GM12878 (cell line): Measurements from ENCODE around the gene DYNC1LI1. TPM values are rescaled to one million over a fixed set of nuclear protein-coding genes. Genes with fewer than 3 reads are reported as not detected.

Experiments
- CHD4 ChIP-seq: fragments of 200-600 bp; sonication (generic); IDR thresholded peaks from 2 replicates; pipeline ENCODE4 v1.6.1; 2016; ENCODE audit warnings: mild to moderate bottlenecking
- DPF2 ChIP-seq: fragments of 450-650 bp; IDR thresholded peaks from 2 replicates; pipeline ENCODE4 v1.6.1; 2017; ENCODE audit warnings: mild to moderate bottlenecking
- ETV6 ChIP-seq, 2 experiments: fragments of 450-650 bp in 1 of 2; IDR thresholded peaks in 1 of 2; conservative IDR thresholded peaks in 1 of 2; 2 replicates each; pipeline ENCODE4 v1.6.1; 2014; ENCODE audit warnings: antibody characterized with exemption in 1 of 2, borderline replicate concordance in 1 of 2, low read depth in 1 of 2, mild to moderate bottlenecking in 1 of 2, moderate library complexity in 1 of 2
- LARP7 ChIP-seq: fragments of 450-650 bp; IDR thresholded peaks from 2 replicates; pipeline ENCODE4 v1.6.1; 2017; ENCODE audit warnings: mild to moderate bottlenecking
- MEF2B ChIP-seq: fragments of 450-650 bp; IDR thresholded peaks from 2 replicates; pipeline ENCODE4 v1.6.1; 2018; ENCODE audit warnings: mild to moderate bottlenecking, moderate library complexity; ENCODE audit not compliant: partially characterized antibody, poor library complexity, severe bottlenecking
- RAD21 ChIP-seq: IDR thresholded peaks from 2 replicates; pipeline ENCODE4 v1.6.1; 2011; ENCODE audit warnings: mild to moderate bottlenecking, low read depth, low read length, moderate library complexity; ENCODE audit not compliant: insufficient read depth
- RELA ChIP-seq: fragments of 450-650 bp; IDR thresholded peaks from 2 replicates; pipeline ENCODE4 v1.8.0; 2014; ENCODE audit warnings: borderline replicate concordance; ENCODE audit not compliant: partially characterized antibody
- SMARCA5 ChIP-seq: fragments of 450-650 bp; IDR thresholded peaks from 2 replicates; pipeline ENCODE4 v1.6.1; 2017; ENCODE audit warnings: mild to moderate bottlenecking
- SUZ12 ChIP-seq: fragments of 200-600 bp; sonication (generic); IDR thresholded peaks from one replicate; pipeline ENCODE4 v1.6.1; 2018; ENCODE audit warnings: antibody characterized with exemption, mild to moderate bottlenecking; ENCODE audit not compliant: unreplicated experiment
- YBX1 ChIP-seq: fragments of 450-650 bp; IDR thresholded peaks from 2 replicates; pipeline ENCODE4 v1.6.1; 2016; ENCODE audit warnings: antibody characterized with exemption
- ZBED1 ChIP-seq: IDR thresholded peaks from 2 replicates; pipeline ENCODE4 v1.6.1; 2016; ENCODE audit warnings: borderline replicate concordance
- polyA plus RNA-seq, 11 experiments: library from polyadenylated mRNA; depleted of rRNA in 4 of 11; unstranded in 6 of 11; stranded (reverse) in 5 of 11; fragments of >200 nt; fragmentation: Nextera tagmentation in 4 of 11; fragmentation: Illumina TruSeq in 1 of 11; extraction: Ambion mirVana in 4 of 11; extraction: Trizol in 1 of 11; gene quantifications; 1 replicate in 1 of 11; 2 replicates in 10 of 11; pipeline versions ENCODE4 v1.2.1 to v1.2.3, GENCODE V29; 2011 to 2016; ENCODE audit warnings: inconsistent platforms in 2 of 11, missing spikeins in 2 of 11, low read depth in 1 of 11
- total RNA-seq, 4 experiments: library from RNA; depleted of rRNA in 3 of 4; stranded (reverse); fragments of >200 nt in 3 of 4; fragmentation: Illumina TruSeq in 1 of 4; extraction: Trizol in 1 of 4; gene quantifications; 2 replicates each; pipeline versions ENCODE4 v1.2.1 to v1.2.3, GENCODE V29; 2013 to 2021
- TF ChIP-seq, protein P1 (sequence below): fragments of 450-650 bp; IDR thresholded peaks from 2 replicates; pipeline ENCODE4 v1.6.1; 2016; ENCODE audit warnings: mild to moderate bottlenecking
- TF ChIP-seq, protein P2 (sequence below): fragments of 450-650 bp; formaldehyde crosslinking; IDR thresholded peaks from 2 replicates; pipeline ENCODE4 v1.4.0; 2020; ENCODE audit warnings: mild to moderate bottlenecking, moderate library complexity
- TF ChIP-seq, protein P3 (sequence below): fragments of 450-650 bp; IDR thresholded peaks from 2 replicates; pipeline ENCODE4 v1.6.1; 2017; ENCODE audit warnings: mild to moderate bottlenecking, low read depth, inconsistent platforms; ENCODE audit not compliant: poor library complexity, severe bottlenecking
- TF ChIP-seq, protein P4 (sequence below): fragments of 450-650 bp; IDR thresholded peaks from 2 replicates; pipeline ENCODE4 v1.6.1; 2017; ENCODE audit warnings: antibody characterized with exemption, mild to moderate bottlenecking, moderate library complexity

Gene DYNC1LI1
- total and polyA plus RNA-seq, 10 of the 15 experiments (the other 5 are each of a cell fraction or from before 2014, with no cell fraction given): 11.5 to 51.7 (median 32.0) TPM

DNA sequence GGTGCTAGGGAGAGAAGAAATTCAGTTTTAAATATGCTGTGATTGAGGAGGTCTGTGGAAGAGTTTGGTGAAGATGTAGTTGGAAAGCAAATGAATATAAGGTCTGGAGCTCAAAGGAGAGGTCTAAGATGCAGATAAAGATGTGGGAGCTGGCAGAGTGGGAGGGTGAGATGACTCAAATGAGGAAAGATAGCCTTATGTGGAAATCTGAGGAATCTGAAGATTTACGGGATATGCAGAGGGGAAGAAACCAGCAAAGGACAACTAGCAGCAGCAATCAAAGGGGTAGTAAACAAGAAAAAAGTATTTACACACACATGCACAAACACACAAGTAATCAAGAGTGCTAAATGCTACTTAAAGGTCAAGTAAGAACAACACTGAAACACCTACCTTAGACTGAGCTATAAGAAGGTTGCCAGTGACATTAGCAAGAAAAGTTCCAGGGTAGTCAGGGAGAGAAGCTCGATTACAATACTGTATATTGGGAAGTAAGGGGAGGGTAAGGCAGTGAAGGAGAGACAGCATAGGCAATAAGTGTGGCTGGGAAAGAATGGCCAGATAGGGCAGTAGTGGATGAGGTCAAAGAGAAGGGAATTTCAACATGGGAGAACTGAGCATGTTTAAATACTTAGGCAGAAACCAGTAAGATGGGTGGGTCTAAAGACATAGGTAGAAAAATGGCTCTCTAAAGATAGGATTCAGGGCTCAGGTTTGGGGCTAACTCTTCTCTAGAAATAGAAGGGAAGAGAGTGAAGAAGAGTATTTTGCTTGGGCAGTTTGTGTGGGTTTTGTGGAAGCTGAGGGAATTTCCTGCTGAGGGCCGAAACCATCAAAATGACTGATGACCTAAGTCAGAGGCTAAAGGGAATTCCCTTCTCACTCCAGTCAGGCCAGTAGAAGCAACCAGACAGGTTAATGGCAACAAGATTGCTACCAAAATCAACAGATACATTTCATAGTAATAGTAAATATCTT lies 76.9 kb downstream of the DYNC1LI1 start (continued):
- TF ChIP-seq RAD21: no peak
- TF ChIP-seq, protein P1, sequence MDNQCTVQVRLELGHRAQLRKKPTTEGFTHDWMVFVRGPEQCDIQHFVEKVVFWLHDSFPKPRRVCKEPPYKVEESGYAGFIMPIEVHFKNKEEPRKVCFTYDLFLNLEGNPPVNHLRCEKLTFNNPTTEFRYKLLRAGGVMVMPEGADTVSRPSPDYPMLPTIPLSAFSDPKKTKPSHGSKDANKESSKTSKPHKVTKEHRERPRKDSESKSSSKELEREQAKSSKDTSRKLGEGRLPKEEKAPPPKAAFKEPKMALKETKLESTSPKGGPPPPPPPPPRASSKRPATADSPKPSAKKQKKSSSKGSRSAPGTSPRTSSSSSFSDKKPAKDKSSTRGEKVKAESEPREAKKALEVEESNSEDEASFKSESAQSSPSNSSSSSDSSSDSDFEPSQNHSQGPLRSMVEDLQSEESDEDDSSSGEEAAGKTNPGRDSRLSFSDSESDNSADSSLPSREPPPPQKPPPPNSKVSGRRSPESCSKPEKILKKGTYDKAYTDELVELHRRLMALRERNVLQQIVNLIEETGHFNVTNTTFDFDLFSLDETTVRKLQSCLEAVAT: peak; percentile 54
- TF ChIP-seq ETV6 (conservative IDR thresholded peaks at IDR 0.05 in 1 of 2, IDR thresholded peaks at IDR 0.05 in 1 of 2; ENCODE audit: borderline replicate concordance in 1 of 2, low read depth in 1 of 2): peak in 1 of 2 experiments; percentile 61; a peak in 2 of 4 replicates
- no peak for TF ChIP-seq SUZ12
- TF ChIP-seq MEF2B: no peak
- TF ChIP-seq YBX1: no peak
- TF ChIP-seq, protein P2, sequence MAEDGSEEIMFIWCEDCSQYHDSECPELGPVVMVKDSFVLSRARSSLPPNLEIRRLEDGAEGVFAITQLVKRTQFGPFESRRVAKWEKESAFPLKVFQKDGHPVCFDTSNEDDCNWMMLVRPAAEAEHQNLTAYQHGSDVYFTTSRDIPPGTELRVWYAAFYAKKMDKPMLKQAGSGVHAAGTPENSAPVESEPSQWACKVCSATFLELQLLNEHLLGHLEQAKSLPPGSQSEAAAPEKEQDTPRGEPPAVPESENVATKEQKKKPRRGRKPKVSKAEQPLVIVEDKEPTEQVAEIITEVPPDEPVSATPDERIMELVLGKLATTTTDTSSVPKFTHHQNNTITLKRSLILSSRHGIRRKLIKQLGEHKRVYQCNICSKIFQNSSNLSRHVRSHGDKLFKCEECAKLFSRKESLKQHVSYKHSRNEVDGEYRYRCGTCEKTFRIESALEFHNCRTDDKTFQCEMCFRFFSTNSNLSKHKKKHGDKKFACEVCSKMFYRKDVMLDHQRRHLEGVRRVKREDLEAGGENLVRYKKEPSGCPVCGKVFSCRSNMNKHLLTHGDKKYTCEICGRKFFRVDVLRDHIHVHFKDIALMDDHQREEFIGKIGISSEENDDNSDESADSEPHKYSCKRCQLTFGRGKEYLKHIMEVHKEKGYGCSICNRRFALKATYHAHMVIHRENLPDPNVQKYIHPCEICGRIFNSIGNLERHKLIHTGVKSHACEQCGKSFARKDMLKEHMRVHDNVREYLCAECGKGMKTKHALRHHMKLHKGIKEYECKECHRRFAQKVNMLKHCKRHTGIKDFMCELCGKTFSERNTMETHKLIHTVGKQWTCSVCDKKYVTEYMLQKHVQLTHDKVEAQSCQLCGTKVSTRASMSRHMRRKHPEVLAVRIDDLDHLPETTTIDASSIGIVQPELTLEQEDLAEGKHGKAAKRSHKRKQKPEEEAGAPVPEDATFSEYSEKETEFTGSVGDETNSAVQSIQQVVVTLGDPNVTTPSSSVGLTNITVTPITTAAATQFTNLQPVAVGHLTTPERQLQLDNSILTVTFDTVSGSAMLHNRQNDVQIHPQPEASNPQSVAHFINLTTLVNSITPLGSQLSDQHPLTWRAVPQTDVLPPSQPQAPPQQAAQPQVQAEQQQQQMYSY (CRISPR knock-in tag): no peak
- TF ChIP-seq, protein P3, sequence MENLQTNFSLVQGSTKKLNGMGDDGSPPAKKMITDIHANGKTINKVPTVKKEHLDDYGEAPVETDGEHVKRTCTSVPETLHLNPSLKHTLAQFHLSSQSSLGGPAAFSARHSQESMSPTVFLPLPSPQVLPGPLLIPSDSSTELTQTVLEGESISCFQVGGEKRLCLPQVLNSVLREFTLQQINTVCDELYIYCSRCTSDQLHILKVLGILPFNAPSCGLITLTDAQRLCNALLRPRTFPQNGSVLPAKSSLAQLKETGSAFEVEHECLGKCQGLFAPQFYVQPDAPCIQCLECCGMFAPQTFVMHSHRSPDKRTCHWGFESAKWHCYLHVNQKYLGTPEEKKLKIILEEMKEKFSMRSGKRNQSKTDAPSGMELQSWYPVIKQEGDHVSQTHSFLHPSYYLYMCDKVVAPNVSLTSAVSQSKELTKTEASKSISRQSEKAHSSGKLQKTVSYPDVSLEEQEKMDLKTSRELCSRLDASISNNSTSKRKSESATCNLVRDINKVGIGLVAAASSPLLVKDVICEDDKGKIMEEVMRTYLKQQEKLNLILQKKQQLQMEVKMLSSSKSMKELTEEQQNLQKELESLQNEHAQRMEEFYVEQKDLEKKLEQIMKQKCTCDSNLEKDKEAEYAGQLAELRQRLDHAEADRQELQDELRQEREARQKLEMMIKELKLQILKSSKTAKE: peak; percentile 65
- TF ChIP-seq, protein P4, sequence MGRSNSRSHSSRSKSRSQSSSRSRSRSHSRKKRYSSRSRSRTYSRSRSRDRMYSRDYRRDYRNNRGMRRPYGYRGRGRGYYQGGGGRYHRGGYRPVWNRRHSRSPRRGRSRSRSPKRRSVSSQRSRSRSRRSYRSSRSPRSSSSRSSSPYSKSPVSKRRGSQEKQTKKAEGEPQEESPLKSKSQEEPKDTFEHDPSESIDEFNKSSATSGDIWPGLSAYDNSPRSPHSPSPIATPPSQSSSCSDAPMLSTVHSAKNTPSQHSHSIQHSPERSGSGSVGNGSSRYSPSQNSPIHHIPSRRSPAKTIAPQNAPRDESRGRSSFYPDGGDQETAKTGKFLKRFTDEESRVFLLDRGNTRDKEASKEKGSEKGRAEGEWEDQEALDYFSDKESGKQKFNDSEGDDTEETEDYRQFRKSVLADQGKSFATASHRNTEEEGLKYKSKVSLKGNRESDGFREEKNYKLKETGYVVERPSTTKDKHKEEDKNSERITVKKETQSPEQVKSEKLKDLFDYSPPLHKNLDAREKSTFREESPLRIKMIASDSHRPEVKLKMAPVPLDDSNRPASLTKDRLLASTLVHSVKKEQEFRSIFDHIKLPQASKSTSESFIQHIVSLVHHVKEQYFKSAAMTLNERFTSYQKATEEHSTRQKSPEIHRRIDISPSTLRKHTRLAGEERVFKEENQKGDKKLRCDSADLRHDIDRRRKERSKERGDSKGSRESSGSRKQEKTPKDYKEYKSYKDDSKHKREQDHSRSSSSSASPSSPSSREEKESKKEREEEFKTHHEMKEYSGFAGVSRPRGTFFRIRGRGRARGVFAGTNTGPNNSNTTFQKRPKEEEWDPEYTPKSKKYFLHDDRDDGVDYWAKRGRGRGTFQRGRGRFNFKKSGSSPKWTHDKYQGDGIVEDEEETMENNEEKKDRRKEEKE: no peak
- no peak for TF ChIP-seq CHD4
- peak; percentile 87 for TF ChIP-seq RELA
- peak; percentile 85 for TF ChIP-seq DPF2
- TF ChIP-seq LARP7: no peak
- no peak for TF ChIP-seq SMARCA5
- TF ChIP-seq ZBED1: peak; percentile 80; the same call in 1 of the 2 replicates
